SU-DHL-6 (cell line): ENCODE results near the gene ARX.

Experiments used
- H2AFZ ChIP-seq: fragments of 200-600 bp; sonication (generic); 2 replicates; pipeline ENCODE4 v1.6.1; 2014; ENCODE audit warnings: low read depth, mild to moderate bottlenecking, moderate library complexity, mixed read lengths, antibody characterized with exemption, low read length; ENCODE audit not compliant: severe bottlenecking
- H3F3A ChIP-seq: fragments of 200-600 bp; shearing (Covaris generic); 2 replicates; pipeline ENCODE4 v1.6.0; 2016; ENCODE audit warnings: antibody characterized with exemption, mild to moderate bottlenecking; ENCODE audit not compliant: insufficient read depth
- H3K27ac ChIP-seq: fragments of 200-600 bp; sonication (generic); 2 replicates; pipeline ENCODE4 v1.5.1; 2016; ENCODE audit warnings: low read depth, mild to moderate bottlenecking, low read length, moderate library complexity, mixed read lengths
- H3K27me3 ChIP-seq: fragments of 200-600 bp; sonication (generic), shearing (Covaris generic); 2 replicates; pipeline ENCODE4 v1.6.0; 2014; ENCODE audit warnings: mild to moderate bottlenecking, low read length
- H3K36me3 ChIP-seq: fragments of 200-600 bp; sonication (generic); 2 replicates; pipeline ENCODE4 v1.6.1; 2014; ENCODE audit warnings: mild to moderate bottlenecking, low read length, mixed read lengths
- H3K4me2 ChIP-seq: fragments of 300-600, 200-600 bp; shearing (Covaris generic), sonication (generic); 2 replicates; pipeline ENCODE4 v1.6.0; 2014; ENCODE audit warnings: low read length, low read depth, mild to moderate bottlenecking; ENCODE audit not compliant: poor library complexity, severe bottlenecking
- H3K4me3 ChIP-seq: fragments of 200-600 bp; sonication (generic); 2 replicates; pipeline ENCODE4 v1.5.1; 2014; ENCODE audit warnings: antibody characterized with exemption, low read length, mild to moderate bottlenecking, mixed read lengths; ENCODE audit not compliant: insufficient read depth, poor library complexity, severe bottlenecking
- H3K79me2 ChIP-seq: fragments of 200-600 bp; sonication (generic); 2 replicates; pipeline ENCODE4 v1.6.1; 2014; ENCODE audit warnings: mild to moderate bottlenecking, low read length, moderate library complexity; ENCODE audit not compliant: insufficient read depth
- H3K9ac ChIP-seq: fragments of 200-600 bp; sonication (generic); 2 replicates; pipeline ENCODE4 v1.7.0; 2014; ENCODE audit warnings: mild to moderate bottlenecking, low read length
- H3K9me2 ChIP-seq: fragments of 200-600 bp; sonication (generic); replicated peaks from 2 replicates; pipeline ENCODE4 v1.6.1; 2014; ENCODE audit warnings: low read length; ENCODE audit not compliant: insufficient read depth
- H3K9me3 ChIP-seq: fragments of 200-600 bp; sonication (generic); 2 replicates; pipeline ENCODE4 v1.6.1; 2014; ENCODE audit warnings: low read length, mixed read lengths; ENCODE audit not compliant: insufficient read depth
- H4K20me1 ChIP-seq: fragments of 200-600 bp; sonication (generic); 2 replicates; pipeline ENCODE4 v1.6.1; 2014; ENCODE audit warnings: low read depth, mild to moderate bottlenecking, antibody characterized with exemption, low read length, moderate library complexity, mixed read lengths
- EZH2phosphoT487 ChIP-seq: fragments of 200-600 bp; sonication (generic), shearing (Covaris generic); conservative IDR thresholded peaks from 2 replicates; pipeline ENCODE4 v1.6.1; 2018; ENCODE audit warnings: mild to moderate bottlenecking, antibody characterized with exemption, low read length, moderate library complexity, mixed read lengths
- TF ChIP-seq, protein P1 (sequence below): fragments of 200-600 bp; sonication (generic); IDR thresholded peaks from one replicate; pipeline ENCODE4 v1.5.1; 2017; ENCODE audit warnings: antibody characterized with exemption, mild to moderate bottlenecking, low read length, moderate library complexity; ENCODE audit not compliant: insufficient read depth, poor library complexity, severe bottlenecking

ARX gene

DNA sequence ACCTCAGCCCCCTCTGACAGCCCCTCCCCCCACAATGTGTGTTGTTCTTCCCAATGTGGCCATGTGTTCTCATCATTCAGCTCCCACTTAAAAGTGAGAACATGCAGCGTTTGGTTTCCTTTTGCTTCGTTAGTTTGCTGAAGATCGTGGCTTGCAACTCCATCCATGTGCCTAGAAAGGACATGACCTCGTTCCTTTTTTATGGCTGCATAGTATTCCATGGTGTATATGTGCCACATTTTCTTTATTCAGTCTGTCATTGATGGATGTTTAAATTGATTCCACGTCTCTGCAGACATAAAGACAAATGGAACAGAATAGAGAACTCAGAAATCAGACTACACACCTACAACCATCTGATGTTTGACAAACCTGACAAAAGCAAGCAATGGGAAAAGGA lies 46.0 kb downstream of the ARX start:
- TF ChIP-seq EZH2phosphoT487: no peak
- TF ChIP-seq, protein P1, sequence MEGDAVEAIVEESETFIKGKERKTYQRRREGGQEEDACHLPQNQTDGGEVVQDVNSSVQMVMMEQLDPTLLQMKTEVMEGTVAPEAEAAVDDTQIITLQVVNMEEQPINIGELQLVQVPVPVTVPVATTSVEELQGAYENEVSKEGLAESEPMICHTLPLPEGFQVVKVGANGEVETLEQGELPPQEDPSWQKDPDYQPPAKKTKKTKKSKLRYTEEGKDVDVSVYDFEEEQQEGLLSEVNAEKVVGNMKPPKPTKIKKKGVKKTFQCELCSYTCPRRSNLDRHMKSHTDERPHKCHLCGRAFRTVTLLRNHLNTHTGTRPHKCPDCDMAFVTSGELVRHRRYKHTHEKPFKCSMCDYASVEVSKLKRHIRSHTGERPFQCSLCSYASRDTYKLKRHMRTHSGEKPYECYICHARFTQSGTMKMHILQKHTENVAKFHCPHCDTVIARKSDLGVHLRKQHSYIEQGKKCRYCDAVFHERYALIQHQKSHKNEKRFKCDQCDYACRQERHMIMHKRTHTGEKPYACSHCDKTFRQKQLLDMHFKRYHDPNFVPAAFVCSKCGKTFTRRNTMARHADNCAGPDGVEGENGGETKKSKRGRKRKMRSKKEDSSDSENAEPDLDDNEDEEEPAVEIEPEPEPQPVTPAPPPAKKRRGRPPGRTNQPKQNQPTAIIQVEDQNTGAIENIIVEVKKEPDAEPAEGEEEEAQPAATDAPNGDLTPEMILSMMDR: no peak
- Histone ChIP-seq H3F3A (no peaks in the 10 kb centered on the region), H3K79me2 (no peaks in the 10 kb centered on the region), H4K20me1 (no peaks in the 10 kb centered on the region), H3K36me3 (no peaks in the 10 kb centered on the region), H3K4me3 (no peak overlapping the region), H3K27me3 (no peaks in the 10 kb centered on the region), H3K27ac (no peak overlapping the region), H3K9ac (no peak overlapping the region), H3K9me3 (no peaks in the 10 kb centered on the region), H3K9me2 (no peaks in the 10 kb centered on the region), H2AFZ (no peak overlapping the region), H3K4me2 (no peak overlapping the region)

DNA sequence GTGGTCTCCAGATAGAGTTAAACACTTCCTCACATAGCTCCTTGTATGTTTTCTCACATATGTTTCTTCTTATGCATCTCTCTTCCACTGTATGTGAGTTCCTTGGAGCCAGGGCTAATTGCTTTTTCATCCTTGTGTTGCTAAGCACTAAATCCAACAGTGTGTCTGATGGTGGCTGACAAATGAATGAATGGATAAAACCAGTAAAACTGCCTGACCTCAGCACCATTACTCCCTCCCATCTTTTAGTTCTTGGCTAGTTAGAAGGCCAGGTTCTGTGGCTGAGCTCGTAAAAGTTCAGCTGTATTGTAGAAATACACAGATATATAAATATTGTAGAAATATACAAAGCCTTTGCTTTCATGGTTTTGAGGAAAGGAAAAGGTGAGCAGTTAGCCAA lies 50.4 kb downstream of the ARX start:
- H4K20me1 ChIP-seq: no peaks in the 10 kb centered on the region

DNA sequence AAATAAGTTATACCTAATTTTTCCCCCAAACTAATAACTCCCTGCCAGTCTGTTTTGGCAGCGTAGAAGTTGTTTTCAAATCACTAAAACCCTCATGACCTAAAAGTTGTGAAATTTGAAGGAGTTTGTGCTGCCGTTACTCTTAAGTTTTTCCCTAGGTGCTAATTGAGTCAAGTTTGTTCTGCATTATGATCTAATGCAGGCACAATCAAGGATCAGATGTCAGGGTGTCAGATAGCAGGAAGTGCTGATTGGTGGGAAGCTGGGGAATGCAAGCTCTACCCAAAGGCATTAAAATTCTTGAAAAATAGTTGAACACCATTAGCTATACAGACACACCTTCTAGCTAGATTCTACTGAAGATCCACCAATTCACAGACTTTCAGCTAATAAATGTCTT lies 51.9 kb downstream of the ARX start:
- Histone ChIP-seq H3K79me2 (no peaks in the 10 kb centered on the region), H3K9ac (no peak overlapping the region), H3K9me2 (no peaks in the 10 kb centered on the region), H2AFZ (no peak overlapping the region), H3K27ac (no peak overlapping the region), H3K4me3 (no peak overlapping the region), H3K9me3 (no peaks in the 10 kb centered on the region), H4K20me1 (no peaks in the 10 kb centered on the region), H3F3A (no peaks in the 10 kb centered on the region), H3K36me3 (no peaks in the 10 kb centered on the region), H3K27me3 (no peaks in the 10 kb centered on the region), H3K4me2 (no peak overlapping the region)
- TF ChIP-seq, protein P1: no peak
- no peak for TF ChIP-seq EZH2phosphoT487

More for the DNA sequence above, 50.4 kb downstream of the ARX start:
- H3K4me3 ChIP-seq: no peak overlapping the region
- no peaks in the 10 kb centered on the region for H3K79me2 ChIP-seq
- TF ChIP-seq EZH2phosphoT487: no peak
- TF ChIP-seq, protein P1: no peak
- no peak overlapping the region for H3K27ac ChIP-seq
- H3K9me3 ChIP-seq: no peaks in the 10 kb centered on the region
- H3F3A ChIP-seq: no peaks in the 10 kb centered on the region
- no peaks in the 10 kb centered on the region for H3K9me2 ChIP-seq
- no peaks in the 10 kb centered on the region for H3K36me3 ChIP-seq
- H2AFZ ChIP-seq: no peak overlapping the region
- no peak overlapping the region for H3K4me2 ChIP-seq
- no peak overlapping the region for H3K9ac ChIP-seq
- no peaks in the 10 kb centered on the region for H3K27me3 ChIP-seq
